ENCODE results near the gene NCAPD3. TPM values are rescaled to one million over a fixed set of nuclear protein-coding genes. Genes with fewer than 3 reads are reported as not detected.

The NCAPD3 gene
- total RNA-seq, 3 donors from 2014 or later (not counting 1 experiment from before 2014, with no cell fraction given), result 27.6 to 33.6 (median 31.2) TPM

DNA sequence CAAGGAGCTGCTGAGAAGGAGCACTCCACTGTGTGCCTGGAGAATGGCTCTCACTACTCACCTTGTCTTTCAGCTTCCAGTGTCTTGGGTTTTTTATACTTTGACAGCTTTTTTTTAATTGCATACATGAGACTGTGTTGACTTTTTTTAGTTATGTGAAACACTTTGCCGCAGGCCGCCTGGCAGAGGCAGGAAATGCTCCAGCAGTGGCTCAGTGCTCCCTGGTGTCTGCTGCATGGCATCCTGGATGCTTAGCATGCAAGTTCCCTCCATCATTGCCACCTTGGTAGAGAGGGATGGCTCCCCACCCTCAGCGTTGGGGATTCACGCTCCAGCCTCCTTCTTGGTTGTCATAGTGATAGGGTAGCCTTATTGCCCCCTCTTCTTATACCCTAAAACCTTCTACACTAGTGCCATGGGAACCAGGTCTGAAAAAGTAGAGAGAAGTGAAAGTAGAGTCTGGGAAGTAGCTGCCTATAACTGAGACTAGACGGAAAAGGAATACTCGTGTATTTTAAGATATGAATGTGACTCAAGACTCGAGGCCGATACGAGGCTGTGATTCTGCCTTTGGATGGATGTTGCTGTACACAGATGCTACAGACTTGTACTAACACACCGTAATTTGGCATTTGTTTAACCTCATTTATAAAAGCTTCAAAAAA is 72.6 kb downstream of the NCAPD3 start:
- Histone ChIP-seq H3K27me3 (ENCODE audit: control insufficient read depth, insufficient read depth, low read length) (no peaks in the 10 kb centered on the region), H3K9me3 (ENCODE audit: control insufficient read depth, insufficient read depth, low read length) (no peaks in the 10 kb centered on the region), H3K4me3 (ENCODE audit: low read length) (no peak overlapping the region), H3K36me3 (ENCODE audit: control insufficient read depth, insufficient read depth, low read length) (peaks cover 22% of the 10 kb centered on the region), H3K4me1 (ENCODE audit: control insufficient read depth, insufficient read depth, low read length) (no peaks in the 10 kb centered on the region), H3K27ac (ENCODE audit: low read length) (no peak overlapping the region)
- WGBS (ENCODE audit: insufficient coverage), result 96% methylated on average over 8 of the region's 10 CpGs
- Mint-ChIP-seq H3K4me1 (no peaks in the 10 kb centered on the region), H3K27ac (no peak overlapping the region), H3K27me3 (ENCODE audit: low read depth in 2 of 2) (no peaks in the 10 kb centered on the region), H3K4me3 (no peak overlapping the region), H3K36me3 (no peaks in the 10 kb centered on the region), H3K9me3 (no peaks in the 10 kb centered on the region)
- ATAC-seq (no peak), DNase-seq (no peak)
- intact Hi-C loops (cut with micrococcal nuclease), result no loop called here
- TF ChIP-seq, protein P1, sequence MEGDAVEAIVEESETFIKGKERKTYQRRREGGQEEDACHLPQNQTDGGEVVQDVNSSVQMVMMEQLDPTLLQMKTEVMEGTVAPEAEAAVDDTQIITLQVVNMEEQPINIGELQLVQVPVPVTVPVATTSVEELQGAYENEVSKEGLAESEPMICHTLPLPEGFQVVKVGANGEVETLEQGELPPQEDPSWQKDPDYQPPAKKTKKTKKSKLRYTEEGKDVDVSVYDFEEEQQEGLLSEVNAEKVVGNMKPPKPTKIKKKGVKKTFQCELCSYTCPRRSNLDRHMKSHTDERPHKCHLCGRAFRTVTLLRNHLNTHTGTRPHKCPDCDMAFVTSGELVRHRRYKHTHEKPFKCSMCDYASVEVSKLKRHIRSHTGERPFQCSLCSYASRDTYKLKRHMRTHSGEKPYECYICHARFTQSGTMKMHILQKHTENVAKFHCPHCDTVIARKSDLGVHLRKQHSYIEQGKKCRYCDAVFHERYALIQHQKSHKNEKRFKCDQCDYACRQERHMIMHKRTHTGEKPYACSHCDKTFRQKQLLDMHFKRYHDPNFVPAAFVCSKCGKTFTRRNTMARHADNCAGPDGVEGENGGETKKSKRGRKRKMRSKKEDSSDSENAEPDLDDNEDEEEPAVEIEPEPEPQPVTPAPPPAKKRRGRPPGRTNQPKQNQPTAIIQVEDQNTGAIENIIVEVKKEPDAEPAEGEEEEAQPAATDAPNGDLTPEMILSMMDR (IDR thresholded peaks at IDR 0.05), result no peak

DNA sequence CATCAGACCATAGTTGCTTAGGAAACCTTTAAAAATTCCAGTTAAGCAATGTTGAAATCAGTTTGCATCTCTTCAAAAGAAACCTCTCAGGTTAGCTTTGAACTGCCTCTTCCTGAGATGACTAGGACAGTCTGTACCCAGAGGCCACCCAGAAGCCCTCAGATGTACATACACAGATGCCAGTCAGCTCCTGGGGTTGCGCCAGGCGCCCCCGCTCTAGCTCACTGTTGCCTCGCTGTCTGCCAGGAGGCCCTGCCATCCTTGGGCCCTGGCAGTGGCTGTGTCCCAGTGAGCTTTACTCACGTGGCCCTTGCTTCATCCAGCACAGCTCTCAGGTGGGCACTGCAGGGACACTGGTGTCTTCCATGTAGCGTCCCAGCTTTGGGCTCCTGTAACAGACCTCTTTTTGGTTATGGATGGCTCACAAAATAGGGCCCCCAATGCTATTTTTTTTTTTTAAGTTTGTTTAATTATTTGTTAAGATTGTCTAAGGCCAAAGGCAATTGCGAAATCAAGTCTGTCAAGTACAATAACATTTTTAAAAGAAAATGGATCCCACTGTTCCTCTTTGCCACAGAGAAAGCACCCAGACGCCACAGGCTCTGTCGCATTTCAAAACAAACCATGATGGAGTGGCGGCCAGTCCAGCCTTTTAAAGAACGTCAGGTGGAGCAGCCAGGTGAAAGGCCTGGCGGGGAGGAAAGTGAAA is 73.4 kb downstream of the NCAPD3 start:
- no peak for DNase-seq
- H3K36me3 Mint-ChIP-seq, result no peaks in the 10 kb centered on the region
- H3K27ac Mint-ChIP-seq, result no peak overlapping the region

DNA sequence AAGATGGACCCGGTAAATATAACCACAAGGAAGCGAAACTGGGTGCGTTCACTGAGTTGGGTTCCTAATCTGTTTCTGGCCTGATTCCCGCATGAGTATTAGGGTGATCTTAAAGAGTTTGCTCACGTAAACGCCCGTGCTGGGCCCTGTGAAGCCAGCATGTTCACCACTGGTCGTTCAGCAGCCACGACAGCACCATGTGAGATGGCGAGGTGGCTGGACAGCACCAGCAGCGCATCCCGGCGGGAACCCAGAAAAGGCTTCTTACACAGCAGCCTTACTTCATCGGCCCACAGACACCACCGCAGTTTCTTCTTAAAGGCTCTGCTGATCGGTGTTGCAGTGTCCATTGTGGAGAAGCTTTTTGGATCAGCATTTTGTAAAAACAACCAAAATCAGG is 74.4 kb downstream of the NCAPD3 start:
- no peaks in the 10 kb centered on the region for H3K36me3 Mint-ChIP-seq
- no peak overlapping the region for H3K4me3 Mint-ChIP-seq
- TF ChIP-seq, protein P1 (IDR thresholded peaks at IDR 0.05), result no peak
- Histone ChIP-seq H3K27me3 (ENCODE audit: control insufficient read depth, insufficient read depth, low read length) (no peaks in the 10 kb centered on the region), H3K9me3 (ENCODE audit: control insufficient read depth, insufficient read depth, low read length) (no peaks in the 10 kb centered on the region), H3K36me3 (ENCODE audit: control insufficient read depth, insufficient read depth, low read length) (peaks cover 11% of the 10 kb centered on the region), H3K4me3 (ENCODE audit: low read length) (no peak overlapping the region), H3K27ac (ENCODE audit: low read length) (no peak overlapping the region), H3K4me1 (ENCODE audit: control insufficient read depth, insufficient read depth, low read length) (no peaks in the 10 kb centered on the region)
- H3K27ac Mint-ChIP-seq, result no peak overlapping the region
- no peaks in the 10 kb centered on the region for H3K27me3 Mint-ChIP-seq (ENCODE audit: low read depth in 2 of 2)
- no peaks in the 10 kb centered on the region for H3K9me3 Mint-ChIP-seq
- no peak for ATAC-seq
- WGBS (ENCODE audit: insufficient coverage), result 94% methylated on average over 16 of the region's 16 CpGs
- intact Hi-C loops (cut with micrococcal nuclease), result no loop called here
- H3K4me1 Mint-ChIP-seq, result peaks cover under 1% of the 10 kb centered on the region in 2 donors
- DNase-seq, result no peak

More for the DNA sequence above, 73.4 kb downstream of the NCAPD3 start:
- 97% methylated on average over 12 of the region's 12 CpGs for WGBS (ENCODE audit: insufficient coverage)
- peaks cover 13% of the 10 kb centered on the region for H3K36me3 ChIP-seq (ENCODE audit: control insufficient read depth, insufficient read depth, low read length)
- Mint-ChIP-seq H3K4me3 (no peak overlapping the region), H3K4me1 (no peaks in the 10 kb centered on the region), H3K27me3 (ENCODE audit: low read depth in 2 of 2) (no peaks in the 10 kb centered on the region), H3K9me3 (no peaks in the 10 kb centered on the region)
- no peaks in the 10 kb centered on the region for H3K9me3 ChIP-seq (ENCODE audit: control insufficient read depth, insufficient read depth, low read length)
- no peak overlapping the region for H3K4me3 ChIP-seq (ENCODE audit: low read length)
- intact Hi-C loops (cut with micrococcal nuclease), result no loop called here
- H3K4me1 ChIP-seq (ENCODE audit: control insufficient read depth, insufficient read depth, low read length), result no peaks in the 10 kb centered on the region
- H3K27me3 ChIP-seq (ENCODE audit: control insufficient read depth, insufficient read depth, low read length), result no peaks in the 10 kb centered on the region
- no peak for ATAC-seq
- TF ChIP-seq, protein P1 (IDR thresholded peaks at IDR 0.05), result no peak
- H3K27ac ChIP-seq (ENCODE audit: low read length), result no peak overlapping the region
